GM12801 (cell line): ENCODE data around the gene CDY2B.
"Not testable (repeated sequence)": the region's sequence is repeated elsewhere in the genome, so short reads cannot be mapped to it uniquely, and the experiment has no call there.

ENCODE experiments used
- TF ChIP-seq, protein P1 (sequence below): IDR thresholded peaks from one replicate; pipeline ENCODE4 v1.5.1; 2011; ENCODE audit warnings: control low read depth; ENCODE audit not compliant: insufficient read length; ENCODE audit errors: extremely low read depth

The CDY2B gene

DNA sequence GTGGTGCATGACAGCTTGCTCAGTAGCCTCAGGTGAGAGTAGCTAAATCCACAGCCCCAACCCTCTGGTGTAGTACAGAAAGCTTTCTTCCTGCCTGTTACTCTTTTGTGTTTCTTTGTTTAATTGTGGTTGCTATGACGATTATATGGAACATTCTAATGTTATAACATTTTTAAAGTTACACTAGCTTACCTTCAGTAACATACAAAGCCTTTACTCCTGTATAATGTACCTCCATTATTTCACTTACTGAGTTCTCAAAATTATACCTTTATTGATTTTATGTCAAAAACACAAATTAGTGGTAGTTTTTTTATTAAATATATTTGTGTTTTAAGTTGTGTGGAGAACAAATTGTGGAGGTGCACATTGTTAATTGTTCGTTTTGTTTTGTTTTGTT, at the start of gene CDY2B:
CDY2B (minus strand) TSS at position 101 of the 400 bp plus-strand sequence. CDS start 328 bp downstream, outside the sequence.
- TF ChIP-seq, protein P1, sequence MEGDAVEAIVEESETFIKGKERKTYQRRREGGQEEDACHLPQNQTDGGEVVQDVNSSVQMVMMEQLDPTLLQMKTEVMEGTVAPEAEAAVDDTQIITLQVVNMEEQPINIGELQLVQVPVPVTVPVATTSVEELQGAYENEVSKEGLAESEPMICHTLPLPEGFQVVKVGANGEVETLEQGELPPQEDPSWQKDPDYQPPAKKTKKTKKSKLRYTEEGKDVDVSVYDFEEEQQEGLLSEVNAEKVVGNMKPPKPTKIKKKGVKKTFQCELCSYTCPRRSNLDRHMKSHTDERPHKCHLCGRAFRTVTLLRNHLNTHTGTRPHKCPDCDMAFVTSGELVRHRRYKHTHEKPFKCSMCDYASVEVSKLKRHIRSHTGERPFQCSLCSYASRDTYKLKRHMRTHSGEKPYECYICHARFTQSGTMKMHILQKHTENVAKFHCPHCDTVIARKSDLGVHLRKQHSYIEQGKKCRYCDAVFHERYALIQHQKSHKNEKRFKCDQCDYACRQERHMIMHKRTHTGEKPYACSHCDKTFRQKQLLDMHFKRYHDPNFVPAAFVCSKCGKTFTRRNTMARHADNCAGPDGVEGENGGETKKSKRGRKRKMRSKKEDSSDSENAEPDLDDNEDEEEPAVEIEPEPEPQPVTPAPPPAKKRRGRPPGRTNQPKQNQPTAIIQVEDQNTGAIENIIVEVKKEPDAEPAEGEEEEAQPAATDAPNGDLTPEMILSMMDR: not testable (repeated sequence)
